NCI-H2107 treated with DMSO at 0.1 percent for 48 hours (cell line): ENCODE results near the gene GTF3A.

Source experiments
- DNase-seq: peaks from one replicate; lab custom pipeline; 2025; ENCODE audit not compliant: unreplicated experiment; lab: John Stamatoyannopoulos, UW

The GTF3A gene

DNA sequence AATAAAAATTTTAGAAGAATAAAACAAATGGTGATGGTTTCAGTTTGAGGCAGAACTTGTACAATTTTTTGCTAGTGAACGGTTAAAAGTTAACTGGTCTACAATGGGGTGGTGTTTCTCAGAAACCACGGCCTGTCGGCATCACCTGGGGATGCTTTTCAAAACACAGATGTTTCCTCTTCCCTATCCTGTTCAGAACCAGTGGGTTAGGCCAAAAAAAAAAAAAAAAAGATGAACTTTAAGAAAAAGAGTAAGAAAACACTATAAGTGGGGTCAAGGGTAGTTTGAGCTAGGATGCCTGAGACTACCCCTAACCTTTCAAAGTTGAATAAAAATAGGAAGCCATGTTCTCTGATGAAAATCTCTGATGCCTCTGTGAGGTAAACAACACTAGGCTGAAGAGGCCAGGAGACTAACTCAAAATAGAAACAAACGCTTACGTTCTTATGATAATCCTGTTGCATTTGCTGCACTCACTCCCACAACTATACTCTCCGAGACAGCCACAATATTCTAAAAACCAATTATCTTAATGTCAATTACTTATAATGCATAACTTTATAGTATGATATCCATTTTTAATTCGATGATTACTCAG is 22.7 kb downstream of the GTF3A start:
- DNase-seq = no peak

- no peak for DNase-seq
These were observed 23.9 kb downstream of the GTF3A start for GRCh38 chr13:27448308-27448707.

- DNase-seq = no peak
These were observed 24.7 kb downstream of the GTF3A start for GRCh38 chr13:27449081-27449603.

- DNase-seq = peak; percentile 88
These were observed 25.8 kb downstream of the GTF3A start, which contains the start of gene MTIF3 for GRCh38 chr13:27449936-27450828. MTIF3 (minus strand) TSS chr13:27450564; CDS start chr13:27440448, 10,116 bp downstream.

- DNase-seq = no peak
These were observed 26.6 kb downstream of the GTF3A start for GRCh38 chr13:27450921-27451471.

DNA sequence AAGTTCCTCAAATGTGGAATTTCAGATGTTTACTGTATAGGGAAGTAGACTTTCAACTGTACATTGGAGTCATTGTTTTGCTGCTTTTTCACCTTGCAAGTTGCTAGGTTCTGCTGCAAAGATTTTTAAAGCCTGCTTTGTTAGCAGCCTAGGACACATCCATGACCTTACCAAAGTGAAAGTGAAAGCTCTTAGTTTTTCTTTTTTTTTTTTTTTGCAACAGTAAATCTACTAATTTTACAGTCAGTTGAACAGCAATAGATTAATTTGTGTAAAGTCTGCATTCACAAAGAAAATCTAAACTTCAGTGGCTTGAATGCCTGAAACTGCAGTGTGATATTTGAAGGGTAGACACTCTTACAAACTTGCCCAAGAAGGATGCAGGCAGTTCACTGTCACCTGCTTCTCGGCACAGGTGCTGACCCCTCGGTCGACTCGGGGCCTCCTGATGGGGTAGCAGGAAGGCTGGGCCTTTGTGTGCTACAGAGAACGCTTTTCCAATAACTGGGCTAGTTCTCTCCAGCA is 31.0 kb downstream of the GTF3A start:
- DNase-seq = no peak

DNA sequence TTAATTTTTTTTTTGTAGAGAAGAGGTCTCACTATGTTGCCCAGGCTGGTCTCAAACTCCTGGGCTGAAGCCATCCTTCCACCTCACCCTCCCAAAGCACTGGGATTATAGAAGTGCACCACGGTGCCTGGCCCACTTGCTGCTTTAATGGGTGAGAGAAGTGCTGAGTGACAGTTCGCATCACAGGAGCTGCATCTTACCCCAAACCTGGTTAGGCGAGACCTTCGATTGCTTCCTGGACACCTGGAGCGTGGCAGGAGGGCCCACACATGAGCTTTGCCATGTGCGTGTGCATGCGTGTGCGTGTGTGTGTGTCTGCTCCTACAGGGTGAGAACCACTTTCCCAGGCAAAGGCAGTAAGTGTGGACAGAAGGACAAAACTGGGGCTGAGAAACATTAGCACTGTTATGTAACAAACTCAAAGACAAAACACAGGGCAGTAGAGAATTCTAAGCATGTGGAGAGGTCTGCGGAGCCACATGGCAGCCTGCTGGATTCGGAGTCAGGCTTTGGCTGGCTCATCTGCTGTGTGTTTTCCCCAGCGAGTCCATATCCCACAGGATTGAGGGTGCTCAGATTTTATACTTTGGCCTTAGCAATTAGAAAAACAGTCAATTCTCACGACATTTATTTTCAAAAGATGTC is 37.6 kb downstream of the GTF3A start:
- DNase-seq = no peak

DNA sequence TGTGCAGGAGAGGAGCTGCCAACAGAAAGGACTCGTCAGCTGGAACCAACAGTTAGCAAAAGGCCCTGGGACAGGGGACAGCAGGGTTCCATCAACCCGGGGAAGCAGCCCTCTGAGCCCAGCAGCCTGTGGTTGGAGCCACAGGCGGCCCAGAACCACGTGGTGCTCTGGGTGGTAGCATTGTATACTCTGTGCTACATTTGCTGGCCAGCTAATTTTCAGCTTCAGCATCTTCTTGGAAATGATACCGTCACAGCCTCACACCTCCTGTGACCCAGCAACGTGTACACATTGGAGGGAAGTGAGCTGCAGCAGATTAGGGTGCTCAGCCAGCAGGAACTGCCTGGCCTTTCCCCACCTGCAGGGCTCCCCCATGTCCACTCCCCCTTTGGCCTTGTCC is 39.1 kb downstream of the GTF3A start:
- no peak for DNase-seq

DNA sequence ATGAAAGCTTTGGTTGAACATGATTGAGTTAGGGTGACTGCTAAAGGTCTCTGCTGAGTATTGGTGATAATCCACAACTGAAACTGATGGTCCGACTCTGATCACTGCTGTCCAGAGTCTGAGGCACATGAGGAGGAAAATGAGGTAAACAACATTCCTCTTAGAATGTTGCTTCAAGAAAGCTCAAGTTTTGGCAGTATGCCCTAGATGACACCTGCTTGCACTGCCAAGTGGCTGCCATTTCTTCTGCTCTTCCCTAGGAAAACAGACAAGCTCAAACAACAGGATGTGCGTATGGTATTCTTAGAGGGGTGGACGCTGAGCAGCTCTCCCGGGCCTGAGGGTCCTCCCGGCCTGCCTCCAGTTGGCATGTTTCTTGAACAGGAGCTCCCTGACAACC is 41.2 kb downstream of the GTF3A start:
- DNase-seq = no peak

DNA sequence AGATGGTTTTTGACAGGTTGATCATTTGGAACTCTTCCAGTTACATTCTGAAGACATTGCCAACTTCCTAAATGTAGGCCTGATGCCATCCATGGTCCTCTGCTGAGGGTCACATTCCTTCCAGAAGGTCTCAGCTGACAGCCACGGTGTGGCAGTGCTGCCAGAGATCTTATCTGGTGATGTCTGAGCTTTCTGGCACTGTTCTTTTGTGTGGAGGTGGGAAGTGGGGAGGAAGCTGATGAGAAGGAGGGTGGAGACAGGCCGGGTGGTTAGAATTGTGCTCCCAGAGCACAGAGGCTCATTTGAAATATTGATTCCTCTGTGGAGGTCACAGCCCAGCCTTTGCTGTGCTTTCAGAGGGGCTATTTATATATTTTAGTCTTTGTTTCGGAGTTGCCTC is 42.1 kb downstream of the GTF3A start:
- no peak for DNase-seq

DNA sequence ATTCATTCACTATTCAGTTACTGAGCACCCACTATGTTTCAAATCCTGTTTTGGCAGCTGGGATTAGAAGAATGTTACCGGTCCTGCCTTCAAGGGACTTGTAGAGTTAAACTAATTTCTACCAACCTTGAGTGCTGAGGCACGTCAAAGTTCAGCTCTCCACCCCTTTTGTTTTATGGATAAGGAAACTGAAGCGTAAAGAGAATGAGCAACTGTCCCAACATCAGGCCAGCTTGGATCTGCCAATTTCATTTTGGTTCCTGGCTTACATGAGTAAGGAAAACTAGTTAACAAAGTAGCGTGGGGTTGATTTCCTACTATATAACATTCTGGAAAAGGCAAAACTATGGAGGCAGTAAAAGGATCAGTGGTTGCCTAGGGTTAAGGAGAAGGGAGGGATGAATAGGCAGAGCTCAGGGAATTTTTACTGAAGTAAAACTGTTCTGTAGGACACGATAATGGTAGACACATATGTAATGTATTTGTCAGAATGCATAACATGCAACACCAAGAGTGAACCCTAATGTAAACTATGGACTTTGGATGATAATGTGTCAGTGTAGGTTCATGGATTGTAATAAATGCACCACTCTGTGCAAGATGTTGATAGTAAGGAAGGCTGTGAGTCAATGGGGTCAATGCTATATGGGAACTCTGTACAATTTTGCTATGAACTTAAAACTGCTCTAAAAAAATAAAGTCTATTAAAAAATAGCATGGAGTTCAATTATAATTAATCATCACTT is 45.8 kb downstream of the GTF3A start:
- no peak for DNase-seq

DNA sequence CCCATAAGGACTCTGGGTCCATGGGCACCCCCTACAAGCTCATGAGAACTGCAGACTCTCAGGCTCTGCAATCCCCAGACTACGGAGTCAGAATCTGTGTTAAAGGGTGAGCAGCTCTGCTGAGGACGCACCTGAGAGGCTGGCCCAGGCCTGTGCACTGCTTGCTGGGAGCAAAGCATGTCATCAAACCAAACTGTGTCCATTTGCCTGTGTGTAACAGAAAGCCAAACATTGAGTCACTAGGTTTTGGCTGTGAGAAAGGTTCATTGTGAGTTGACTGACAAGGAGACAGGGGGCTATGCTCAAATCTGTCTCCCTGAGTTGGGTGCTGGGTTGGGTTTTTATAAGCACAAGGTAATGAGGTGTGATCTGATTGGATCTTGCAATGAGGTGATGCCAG is 48.0 kb downstream of the GTF3A start:
- DNase-seq = no peak

DNA sequence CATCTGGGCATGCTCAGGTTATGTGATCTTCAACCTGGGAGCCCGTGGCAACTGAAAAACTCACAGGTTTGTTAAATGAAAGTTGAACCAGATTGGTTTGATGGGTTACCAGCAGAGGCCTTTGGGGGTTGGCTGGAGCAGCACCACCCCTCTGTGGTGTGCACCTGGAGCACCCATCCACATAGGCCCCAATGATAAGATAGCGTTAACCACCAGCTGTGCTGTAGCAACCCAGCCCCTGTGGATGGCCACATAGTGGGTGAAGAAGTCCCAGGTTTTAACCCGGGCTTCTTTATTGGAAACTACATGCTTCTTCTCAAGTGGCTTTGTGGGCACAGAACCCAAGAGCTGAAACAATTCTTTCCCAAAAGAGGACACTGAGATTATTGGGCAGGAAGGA is 48.5 kb downstream of the GTF3A start:
- no peak for DNase-seq

DNA sequence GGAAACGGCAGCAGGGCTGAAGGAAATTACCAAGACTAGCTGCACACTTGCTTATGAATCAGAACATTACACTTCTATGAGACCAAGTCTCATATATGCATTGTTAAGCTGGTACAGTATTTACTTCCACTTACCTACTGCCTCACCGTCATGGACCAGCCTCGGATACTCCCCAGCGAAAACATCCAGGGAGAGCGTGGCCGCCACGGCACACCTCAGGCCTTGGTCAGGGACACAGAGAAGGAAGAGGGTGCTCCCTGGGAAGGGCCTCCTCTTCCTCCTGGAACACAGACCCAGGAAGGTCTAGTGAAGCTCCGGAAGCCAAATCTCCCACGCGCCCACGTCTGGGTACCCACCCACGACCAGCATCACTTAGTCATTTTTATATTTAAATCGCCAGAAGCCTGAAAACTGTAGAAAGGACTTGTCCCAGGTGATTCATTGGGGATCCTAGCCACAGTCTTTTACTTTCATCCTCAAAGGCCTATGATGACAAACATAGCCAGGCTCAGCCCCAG is 50.4 kb downstream of the GTF3A start:
- no peak for DNase-seq

DNA sequence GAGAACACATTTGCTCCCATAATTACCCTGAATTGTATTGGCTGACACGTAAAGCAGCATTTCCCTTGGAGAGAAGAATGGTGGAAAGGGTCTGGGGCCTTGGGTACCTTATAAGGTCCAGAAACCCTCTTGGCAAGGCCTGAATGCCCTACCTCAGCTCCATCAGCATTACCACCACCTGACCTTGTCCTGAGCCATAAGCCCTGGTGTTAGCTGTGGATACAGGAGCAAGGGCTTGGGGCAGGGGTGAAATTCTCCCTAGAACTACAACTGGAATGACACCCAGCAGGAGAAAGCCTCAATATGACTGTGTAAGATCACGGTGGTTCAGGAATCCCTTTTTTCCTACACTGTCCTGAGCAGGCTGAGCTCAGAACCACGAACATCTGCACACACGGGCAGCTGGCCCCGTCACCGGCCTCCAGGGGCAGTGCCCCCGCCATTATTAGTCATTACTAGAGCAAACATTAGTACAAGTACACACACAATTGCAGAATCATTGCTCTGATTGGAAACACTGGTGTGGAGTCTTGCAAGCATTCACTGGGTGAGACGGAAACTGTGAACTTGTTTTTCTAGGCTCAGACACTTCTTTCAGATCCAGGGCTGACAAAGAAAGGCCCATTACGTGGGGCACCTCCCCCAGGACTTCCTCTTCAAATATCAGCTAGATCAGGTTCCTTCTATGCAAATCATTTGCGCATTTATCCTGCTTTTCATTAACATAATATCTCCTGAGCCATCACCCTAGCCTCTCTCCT is 52.7 kb downstream of the GTF3A start:
- DNase-seq = no peak

DNA sequence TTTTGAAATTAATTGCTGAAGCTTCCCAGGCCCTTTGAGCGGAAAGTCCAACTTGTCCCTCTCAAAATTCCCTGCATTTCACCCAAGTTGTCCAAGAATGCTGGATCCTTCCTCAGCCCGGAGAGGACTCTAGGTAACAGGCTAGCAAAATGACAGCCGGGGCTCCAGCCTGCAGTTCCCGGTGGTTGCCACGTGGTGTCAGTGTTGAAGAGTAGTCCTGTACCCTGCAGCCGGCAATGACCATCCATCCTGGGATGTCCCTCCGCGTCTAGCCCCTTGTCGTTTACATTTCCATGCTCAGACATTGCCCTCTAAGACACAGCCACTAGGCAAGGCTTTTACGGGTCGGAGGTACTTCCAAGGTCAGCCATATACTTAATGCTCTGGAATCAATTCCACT is 57.3 kb downstream of the GTF3A start:
- no peak for DNase-seq

DNA sequence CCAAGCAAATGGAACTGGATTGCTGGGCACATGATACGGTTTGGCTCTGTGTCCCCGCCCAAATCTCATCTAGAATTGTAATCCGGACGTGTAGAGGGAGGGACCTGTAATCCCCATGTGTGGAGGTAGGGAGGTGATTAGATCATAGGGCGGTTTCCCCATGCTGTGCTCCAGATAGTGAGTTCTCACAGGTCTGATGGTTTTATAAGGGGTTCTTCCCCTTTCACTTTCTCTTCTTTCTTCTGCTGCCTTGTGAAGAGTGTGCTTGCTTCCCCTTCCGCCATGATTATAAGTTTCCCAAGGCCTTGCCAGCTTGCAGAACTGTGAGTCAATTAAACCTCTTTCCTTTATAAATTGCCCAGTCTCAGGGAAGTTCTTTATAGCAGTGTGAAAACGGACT is 58.6 kb downstream of the GTF3A start:
- no peak for DNase-seq

DNA sequence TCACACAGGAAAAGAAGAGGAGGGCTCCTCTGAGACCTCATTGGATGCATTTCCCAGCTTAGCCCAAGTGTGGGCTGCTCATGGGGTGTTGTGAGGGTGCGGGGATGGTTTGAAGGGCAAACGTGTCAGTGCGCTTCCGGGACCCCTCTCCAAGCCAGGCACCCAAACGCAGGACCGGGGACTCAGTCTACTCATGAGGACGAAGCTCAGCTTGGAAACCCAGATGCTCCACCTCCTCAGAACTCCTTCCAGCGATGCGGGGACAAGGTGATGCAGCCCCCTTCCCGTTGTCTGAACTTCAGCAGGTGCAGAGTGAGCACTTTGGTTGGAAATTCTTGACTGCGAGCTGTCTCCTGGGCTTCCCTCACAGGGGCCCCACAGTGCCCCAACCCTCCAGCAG is 59.0 kb downstream of the GTF3A start:
- no peak for DNase-seq
